ENCODE results near the gene NQO1.
"Not testable (repeated sequence)": the region's sequence is repeated elsewhere in the genome, so short reads cannot be mapped to it uniquely, and the experiment has no call there.

NQO1 gene

GRCh38 chr16:69741951-69742904 lies 15.9 kb upstream of the NQO1 start:
- no peak for DNase-seq

- DNase-seq = no peak
Measured at GRCh38 chr16:69741519-69741918, 15.2 kb upstream of the NQO1 start.

GRCh38 chr16:69732101-69732500 lies 5.7 kb upstream of the NQO1 start:
- DNase-seq = no peak

- not testable (repeated sequence) for DNase-seq
Measured at GRCh38 chr16:69731280-69731679, 4.9 kb upstream of the NQO1 start.

DNA sequence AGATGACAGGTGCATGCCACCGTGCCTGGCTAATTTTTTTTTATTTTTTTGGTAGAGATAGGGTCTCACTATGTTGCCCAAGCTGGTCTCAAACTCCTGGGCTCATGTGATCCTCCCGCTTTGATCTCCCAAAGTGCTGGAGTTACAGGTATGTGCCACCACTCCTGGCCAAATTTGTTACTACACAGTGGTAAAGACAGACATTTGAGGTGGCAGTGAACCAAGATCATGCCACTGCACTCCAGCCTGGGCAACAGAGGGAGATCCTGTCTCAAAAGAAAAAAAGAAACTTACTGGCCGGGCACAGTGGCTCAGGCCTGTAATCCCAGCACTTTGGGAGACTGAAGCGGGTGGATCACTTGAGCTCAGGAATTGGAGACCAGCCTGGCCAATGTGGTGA lies 2.7 kb upstream of the NQO1 start:
- not testable (repeated sequence) for DNase-seq

GRCh38 chr16:69727916-69728270 lies 1.5 kb upstream of the NQO1 start:
- no peak for DNase-seq

GRCh38 chr16:69725480-69726312 lies 664 bp downstream of the NQO1 start:
- DNase-seq = no peak

- DNase-seq = no peak
Measured at GRCh38 chr16:69724981-69725479, 1.3 kb downstream of the NQO1 start.

DNA sequence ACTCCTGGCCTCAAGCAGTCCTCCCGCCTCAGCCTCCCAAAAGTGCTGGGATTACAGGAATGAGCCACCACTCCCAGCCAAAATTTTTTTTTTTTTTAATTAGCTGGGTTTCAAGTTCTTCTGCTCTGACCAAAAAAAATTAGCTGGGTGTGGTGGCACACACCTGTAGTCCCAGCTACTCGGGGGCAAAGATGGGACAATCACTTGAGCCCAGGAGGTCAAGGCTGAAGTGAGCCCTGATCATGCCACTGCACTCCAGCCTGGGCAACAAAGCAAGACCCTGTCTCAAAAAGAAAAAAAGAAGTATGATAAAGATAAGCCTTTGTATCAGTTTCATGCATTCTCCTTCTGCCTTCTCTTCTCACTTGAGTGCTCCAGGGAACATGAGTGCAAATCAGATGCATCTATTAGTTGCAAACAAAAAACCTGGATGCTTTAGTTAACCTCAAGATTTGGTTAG lies 1.9 kb downstream of the NQO1 start:
- no peak for DNase-seq

- DNase-seq = no peak
Measured at GRCh38 chr16:69721441-69721957, 4.9 kb downstream of the NQO1 start.

- DNase-seq = no peak
Measured at GRCh38 chr16:69720822-69721430, 5.4 kb downstream of the NQO1 start.

GRCh38 chr16:69718111-69718764 lies 8.1 kb downstream of the NQO1 start:
- no peak for DNase-seq

- no peak for DNase-seq
Measured at GRCh38 chr16:69717066-69717465, 9.3 kb downstream of the NQO1 start.

DNA sequence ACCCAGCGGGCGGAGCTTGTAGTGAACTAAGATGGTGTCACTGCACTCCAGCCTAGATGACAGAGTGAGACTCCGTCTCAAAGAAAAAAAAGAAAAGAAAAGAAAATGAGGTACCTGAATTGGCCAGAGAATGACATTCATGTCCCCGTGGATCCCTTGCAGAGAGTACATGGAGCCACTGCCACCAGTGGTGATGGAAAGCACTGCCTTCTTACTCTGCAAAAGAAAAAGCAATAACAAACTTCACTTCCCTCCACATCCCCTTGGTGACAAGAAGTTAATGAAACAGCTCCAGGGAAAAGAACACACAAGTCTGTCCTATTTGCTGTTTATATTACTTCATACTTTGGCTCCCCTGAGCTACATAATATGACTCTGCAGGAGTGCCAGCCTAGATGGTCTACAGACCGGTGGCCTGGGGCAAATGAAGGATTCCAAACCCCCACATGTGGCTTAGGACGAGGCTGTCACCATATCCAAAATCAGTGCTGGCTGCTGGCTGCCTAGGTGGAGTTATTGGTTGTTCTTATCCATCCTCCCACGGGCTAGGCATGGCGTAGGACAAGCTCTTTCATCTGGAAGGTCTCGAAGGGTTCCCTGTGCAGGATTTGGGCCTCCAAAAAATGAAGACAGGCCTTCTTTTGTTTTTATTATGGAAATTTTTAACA lies 13.3 kb downstream of the NQO1 start:
- no peak for DNase-seq

GRCh38 chr16:69712277-69712676 lies 14.1 kb downstream of the NQO1 start:
- DNase-seq = no peak

GRCh38 chr16:69711115-69711740 lies 15.1 kb downstream of the NQO1 start:
- DNase-seq = no peak

- peak; percentile 36 to 78 for DNase-seq
Measured at GRCh38 chr16:69709456-69710084, 16.8 kb downstream of the NQO1 start.

- no peak for DNase-seq
Measured at GRCh38 chr16:69707920-69708683, 18.3 kb downstream of the NQO1 start.

DNA sequence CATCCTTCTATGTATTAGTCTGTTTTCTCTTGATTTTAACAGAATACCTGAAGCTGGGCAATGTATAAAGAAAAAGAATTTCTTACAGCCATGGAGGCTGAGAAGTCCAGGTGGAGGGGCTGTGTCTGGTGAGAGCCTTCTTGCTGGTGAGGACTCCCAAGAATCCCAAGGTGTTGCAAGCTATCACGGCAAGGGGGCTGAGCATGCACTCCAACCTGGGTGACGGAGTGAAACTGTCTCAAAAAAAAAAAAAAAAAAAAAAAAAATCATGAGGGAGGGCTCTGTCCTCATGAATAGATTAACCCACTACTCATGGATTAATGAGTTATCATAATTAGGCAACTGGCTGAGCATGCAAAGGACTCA lies 19.4 kb downstream of the NQO1 start:
- DNase-seq = no peak
